HG02610 (cell line): Measurements from ENCODE around the gene KDM3A.

ENCODE experiments used
- ATAC-seq: cut with Tn5 transposase; IDR thresholded peaks from one replicate; pipeline ENCODE4 v1.9.1; 2021; ENCODE audit warnings: mild to moderate bottlenecking, moderate library complexity; ENCODE audit not compliant: unreplicated experiment

Gene KDM3A

DNA sequence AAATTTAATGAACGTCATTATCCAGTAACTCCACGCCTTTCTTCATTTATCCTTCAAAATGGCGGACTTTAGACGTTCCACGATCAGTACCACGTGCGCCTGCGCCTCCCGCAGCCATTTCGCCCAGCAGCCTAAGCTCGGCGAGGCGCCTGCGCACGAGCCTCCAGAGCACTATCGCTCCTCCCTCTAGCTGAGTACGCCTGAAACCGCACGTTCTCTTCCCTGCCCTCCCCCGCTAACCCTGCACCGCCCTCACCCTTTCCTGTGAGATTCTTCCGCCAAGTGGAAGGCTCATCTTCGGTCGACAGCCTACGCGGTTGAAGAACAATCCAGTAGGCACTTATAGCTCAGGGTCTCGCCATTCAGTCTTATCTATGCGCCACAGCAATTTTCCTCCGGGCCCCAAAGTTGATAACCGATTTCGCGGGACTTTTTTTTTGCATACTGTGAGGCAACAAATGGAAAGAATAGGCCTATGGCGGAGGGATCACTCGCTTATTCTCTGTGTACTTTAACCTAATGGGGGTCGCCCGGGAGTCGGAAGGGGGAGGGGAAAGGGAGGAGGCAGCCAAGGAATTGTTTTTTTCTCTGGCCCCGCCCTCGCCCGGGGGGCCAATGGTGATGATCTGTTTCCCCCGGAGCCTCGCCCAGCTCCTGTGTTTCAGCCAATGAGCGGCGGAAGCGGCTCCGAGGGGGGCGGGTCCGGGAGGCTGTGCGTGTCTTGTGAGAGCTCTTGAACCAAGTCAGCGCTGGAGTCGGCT lies at the start of gene KDM3A:
TSS of gene KDM3A (plus strand) at position 741 of the 761 bp plus-strand sequence. CDS start 677 bp downstream, outside the sequence.
- peak; percentile 89 for ATAC-seq

GRCh38 chr2:86392873-86393518 lies 48.2 kb upstream of the KDM3A start:
- no peak for ATAC-seq

GRCh38 chr2:86393521-86394491 lies 47.4 kb upstream of the KDM3A start:
- no peak for ATAC-seq

DNA sequence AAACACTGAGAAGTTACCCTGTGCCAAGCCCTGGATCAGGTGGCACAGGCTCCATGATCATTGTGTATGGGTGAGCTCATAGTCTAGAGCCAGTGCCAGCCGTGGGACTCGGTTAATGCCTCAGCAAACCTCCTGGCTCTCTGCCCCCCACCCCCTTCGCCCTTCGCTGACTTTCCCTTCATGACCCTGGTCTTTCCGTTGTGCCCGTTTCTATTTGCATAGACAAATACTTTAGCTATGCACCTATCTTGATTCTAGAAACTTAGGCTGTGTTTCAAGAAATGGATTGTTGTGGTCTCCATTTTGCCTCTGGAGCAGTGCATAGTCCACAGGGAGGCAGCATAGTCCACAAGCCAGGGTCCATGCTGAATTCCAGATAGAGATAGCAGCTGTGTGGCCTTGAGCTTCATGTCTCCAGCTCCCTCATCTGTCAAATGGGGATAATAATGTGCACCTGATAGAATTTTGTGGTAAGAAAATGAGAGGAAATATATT lies 44.8 kb upstream of the KDM3A start:
- ATAC-seq, result no peak

DNA sequence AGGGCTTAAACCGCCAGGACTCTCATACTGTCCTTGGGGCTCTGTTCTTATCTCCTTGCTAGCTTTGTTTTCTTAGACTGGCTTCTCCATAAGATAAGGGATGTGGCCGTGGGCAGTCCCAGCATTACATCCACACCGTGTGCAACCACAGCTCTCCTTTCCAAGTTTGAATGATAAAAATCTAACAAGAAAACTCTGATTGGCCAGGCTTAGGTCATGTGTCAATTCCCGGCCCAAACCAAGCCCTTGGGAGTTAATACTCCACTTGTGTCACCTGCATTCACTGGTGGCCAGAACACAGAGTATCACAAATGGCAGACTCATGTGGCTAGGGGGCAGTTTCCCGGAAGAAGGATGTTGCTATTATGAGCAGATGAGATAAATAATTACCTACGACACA lies 43.2 kb upstream of the KDM3A start:
- ATAC-seq, result no peak

GRCh38 chr2:86398500-86399474 lies 42.4 kb upstream of the KDM3A start:
- no peak for ATAC-seq

GRCh38 chr2:86400321-86400720 lies 40.9 kb upstream of the KDM3A start:
- no peak for ATAC-seq

- no peak for ATAC-seq
Observed at GRCh38 chr2:86410581-86410980, 30.6 kb upstream of the KDM3A start.

DNA sequence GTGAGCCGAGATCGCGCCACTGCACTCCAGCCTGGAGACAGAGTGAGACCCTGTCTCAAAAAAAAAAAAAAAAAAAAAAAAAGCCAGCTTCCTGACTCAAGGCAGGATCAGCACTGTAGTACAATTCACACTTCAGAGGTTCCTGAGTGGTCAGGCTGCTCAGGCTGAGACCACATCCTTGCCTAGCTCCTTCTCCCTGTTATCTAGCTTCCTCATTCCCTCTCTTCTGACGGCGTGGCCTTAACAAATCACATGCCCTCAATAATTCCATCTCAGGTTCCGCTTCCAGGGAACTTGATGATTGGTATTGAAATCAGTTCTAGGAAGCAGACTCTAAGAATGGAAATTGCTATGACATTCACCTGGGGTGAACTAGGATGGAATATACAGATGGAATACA lies 29.8 kb upstream of the KDM3A start:
- ATAC-seq, result no peak

GRCh38 chr2:86412007-86412406 lies 29.2 kb upstream of the KDM3A start:
- ATAC-seq, result no peak

GRCh38 chr2:86413296-86414094 lies 27.7 kb upstream of the KDM3A start:
- ATAC-seq, result no peak

DNA sequence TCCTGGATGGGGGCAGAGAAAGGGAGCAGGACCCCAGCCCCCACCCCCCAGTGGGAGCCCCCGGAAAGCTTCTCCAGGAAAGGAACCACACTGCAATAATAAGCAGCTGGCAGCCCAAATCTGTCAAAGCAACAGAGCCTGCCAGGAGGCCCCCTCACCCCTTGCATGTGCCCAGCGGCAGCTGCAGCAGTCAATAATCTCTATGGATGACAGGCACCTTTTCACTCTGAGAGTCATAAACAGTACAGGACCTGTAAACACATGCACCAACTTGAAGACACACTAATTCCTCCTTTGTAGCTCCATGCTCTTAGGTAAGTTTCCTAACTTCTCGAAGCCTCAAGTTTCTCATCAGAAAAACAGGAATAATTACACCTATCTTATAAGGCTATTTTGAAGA lies 26.2 kb upstream of the KDM3A start:
- ATAC-seq, result no peak

GRCh38 chr2:86416146-86416545 lies 25.0 kb upstream of the KDM3A start:
- no peak for ATAC-seq

DNA sequence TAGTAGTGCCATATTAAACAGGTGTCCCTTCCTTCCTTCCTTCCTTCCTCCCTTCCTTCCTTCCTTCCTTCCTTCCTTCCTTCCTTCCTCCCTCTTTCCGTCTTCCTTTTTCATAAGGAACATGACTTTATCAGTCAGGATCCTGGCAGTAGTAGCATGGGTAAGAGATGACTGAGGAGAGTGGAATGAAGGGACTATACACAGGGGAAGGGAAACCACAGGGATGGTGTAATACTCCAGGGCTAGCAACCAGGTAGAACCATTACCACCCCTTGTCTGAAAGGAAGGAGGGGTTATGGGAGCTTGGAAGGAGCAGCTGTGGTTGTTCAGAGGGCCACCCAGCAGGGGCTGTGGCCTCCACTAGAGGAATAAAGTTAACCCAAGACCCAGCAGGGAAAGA lies 23.2 kb upstream of the KDM3A start:
- no peak for ATAC-seq

GRCh38 chr2:86420913-86421312 lies 20.3 kb upstream of the KDM3A start:
- no peak for ATAC-seq

- no peak for ATAC-seq
Observed at GRCh38 chr2:86426271-86426670, 14.9 kb upstream of the KDM3A start.

GRCh38 chr2:86429335-86429734 lies 11.8 kb upstream of the KDM3A start:
- ATAC-seq, result no peak

DNA sequence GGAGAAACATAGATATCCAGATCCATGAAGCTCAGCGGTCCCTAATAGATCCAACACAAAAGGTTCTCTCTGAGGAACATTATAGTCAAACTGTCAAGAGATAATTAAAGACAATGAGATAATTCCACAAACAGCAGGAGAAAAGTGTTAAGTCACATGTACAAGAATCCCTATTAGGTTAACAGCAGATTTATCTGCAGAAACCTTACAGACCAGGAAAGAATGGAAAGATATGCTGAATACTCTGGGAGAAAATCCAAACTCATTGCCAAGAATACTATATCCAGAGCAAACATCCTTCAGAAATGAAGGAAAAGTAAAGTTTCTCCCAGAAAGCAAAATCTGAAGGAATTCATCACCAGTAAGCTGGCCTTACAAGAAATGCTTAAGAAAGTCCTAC lies 10.8 kb upstream of the KDM3A start:
- no peak for ATAC-seq

DNA sequence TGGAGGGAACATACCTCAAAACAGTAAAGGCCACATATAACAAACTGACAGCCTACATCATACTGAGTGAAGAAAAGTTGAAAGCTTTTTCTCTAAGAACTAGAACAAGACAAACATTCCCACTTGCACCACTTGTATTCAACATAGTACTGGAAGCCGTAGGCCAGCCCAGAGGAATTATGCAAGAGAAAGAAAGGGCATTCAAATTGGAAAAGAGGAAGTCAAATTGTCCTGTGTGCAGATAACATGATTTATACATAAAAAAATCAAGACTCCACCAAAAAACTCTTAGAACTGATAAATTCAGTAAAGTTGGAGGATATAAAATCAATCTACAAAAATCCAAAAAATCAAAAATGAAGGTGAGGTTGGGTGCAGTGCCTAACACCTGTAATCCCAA lies 8.0 kb upstream of the KDM3A start:
- ATAC-seq, result no peak
